Inferior parietal cortex (tissue), 1 donor: ENCODE results near the gene MKNK2.
A peak's percentile ranks its signal among the peaks of the same experiment; 100 is the strongest.

Experiments
- DNase-seq: peaks from one replicate; pipeline ENCODE4 v3.0.0-alpha.2; 2016; ENCODE audit errors: extremely low spot score

Gene MKNK2

GRCh38 chr19:2032296-2032941 lies 18.6 kb downstream of the MKNK2 start:
- DNase-seq: peak; percentile 87

- DNase-seq: no peak
These were observed 23.7 kb downstream of the MKNK2 start for GRCh38 chr19:2027361-2027760.

GRCh38 chr19:2026770-2027169 lies 24.3 kb downstream of the MKNK2 start:
- DNase-seq: no peak

- no peak for DNase-seq
These were observed 28.8 kb downstream of the MKNK2 start for GRCh38 chr19:2022289-2022688.

- DNase-seq: no peak
These were observed 29.4 kb downstream of the MKNK2 start for GRCh38 chr19:2021453-2022140.

- no peak for DNase-seq
These were observed 32.3 kb downstream of the MKNK2 start for GRCh38 chr19:2018752-2019151.

DNA sequence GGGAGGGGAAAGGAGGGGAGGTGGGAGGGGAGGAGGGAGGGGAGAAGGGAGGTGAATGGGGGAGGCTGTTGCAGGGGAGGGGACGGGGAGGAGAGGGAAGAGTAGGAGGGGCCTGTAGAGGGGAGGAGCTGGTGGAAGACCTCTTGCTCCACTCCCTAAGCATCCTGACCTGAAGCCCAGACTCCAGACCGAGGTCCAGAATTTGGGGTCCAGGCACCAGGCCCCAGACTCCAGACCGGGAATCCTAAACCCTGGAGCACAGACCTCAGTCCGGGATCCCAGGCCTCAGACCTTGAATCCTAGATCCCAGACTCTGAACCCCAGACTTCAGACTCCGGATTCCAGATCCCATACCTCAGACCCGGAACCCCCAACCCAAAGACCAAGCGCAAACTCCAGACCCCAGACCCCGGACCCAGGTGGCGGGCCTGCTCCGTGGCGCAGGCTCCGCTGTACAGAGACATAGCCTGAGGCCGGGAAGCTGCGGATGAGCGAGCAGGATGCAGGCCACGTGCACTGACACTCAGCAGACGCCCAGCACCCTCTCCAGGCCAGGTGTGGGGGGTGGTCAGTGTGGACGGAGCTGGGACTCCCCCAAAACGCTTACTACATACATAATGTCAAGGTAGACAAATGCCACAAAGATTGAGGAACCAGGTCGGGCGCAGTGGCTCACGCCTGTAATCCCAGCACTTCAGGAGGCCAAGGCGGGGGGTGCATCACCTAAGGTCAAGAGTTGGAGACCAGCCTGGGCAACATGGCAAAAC lies 34.8 kb downstream of the MKNK2 start:
- peak; percentile 15 for DNase-seq

DNA sequence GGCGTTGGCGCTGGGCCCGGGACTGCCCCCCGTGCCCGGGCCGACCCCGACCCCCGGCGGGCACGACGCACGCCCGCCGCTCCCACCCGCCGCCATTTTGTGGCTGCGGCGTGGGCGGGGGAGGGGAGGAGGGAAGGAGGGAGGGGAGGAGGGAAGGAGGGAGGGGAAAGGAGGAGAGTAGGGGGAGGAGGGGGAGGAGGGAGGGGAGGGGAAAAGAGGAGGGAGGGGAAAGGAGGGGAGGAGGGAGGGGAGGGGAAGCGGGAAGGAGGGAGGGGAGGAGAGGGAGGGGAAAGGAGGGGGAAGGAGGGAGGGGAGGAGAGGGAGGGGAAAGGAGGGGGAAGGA lies 35.5 kb downstream of the MKNK2 start, which contains the start of gene BTBD2:
Gene BTBD2 (minus strand): TSS at position 107 of the 343 bp plus-strand sequence. CDS start 11 bp downstream, at position 96.
- peak; percentile 49 for DNase-seq

GRCh38 chr19:2014731-2015607 lies 36.1 kb downstream of the MKNK2 start:
- DNase-seq: no peak

DNA sequence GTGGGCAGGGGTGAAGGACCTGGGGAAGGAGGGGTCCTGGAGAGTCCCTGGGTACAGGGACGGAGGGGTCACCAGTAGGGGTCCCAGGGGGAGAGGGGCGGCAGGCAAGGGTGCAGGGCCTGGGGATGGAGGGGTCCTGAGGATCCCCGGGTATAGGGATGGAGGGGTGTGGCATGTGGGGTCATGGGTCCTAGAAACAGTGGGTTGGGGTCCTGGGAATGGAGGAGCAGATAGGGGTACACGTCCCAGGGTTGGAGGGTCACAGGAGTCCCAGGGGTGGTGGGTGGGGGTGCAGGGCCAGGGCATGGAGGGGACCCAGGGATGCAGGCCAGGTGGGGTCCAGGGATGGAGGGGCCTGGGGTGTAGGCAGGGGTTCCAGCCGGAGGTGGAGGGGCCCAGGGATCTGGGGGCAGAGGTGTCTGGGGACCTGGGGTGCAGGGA lies 36.9 kb downstream of the MKNK2 start:
- no peak for DNase-seq

DNA sequence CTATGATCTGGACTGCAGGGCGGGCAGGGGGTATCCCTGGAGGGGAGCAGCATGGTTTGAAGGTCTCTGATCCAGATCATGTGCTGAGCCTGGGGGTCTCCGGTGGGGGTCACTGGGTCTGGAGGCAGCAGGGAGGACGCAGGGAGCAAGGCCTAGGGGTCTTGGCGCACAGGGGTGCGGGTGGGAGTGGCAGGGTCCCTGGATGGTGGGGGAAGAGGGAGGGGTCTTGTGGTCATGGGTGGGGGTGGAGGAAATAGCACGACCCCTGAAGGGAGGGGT lies 37.4 kb downstream of the MKNK2 start:
- DNase-seq: no peak

DNA sequence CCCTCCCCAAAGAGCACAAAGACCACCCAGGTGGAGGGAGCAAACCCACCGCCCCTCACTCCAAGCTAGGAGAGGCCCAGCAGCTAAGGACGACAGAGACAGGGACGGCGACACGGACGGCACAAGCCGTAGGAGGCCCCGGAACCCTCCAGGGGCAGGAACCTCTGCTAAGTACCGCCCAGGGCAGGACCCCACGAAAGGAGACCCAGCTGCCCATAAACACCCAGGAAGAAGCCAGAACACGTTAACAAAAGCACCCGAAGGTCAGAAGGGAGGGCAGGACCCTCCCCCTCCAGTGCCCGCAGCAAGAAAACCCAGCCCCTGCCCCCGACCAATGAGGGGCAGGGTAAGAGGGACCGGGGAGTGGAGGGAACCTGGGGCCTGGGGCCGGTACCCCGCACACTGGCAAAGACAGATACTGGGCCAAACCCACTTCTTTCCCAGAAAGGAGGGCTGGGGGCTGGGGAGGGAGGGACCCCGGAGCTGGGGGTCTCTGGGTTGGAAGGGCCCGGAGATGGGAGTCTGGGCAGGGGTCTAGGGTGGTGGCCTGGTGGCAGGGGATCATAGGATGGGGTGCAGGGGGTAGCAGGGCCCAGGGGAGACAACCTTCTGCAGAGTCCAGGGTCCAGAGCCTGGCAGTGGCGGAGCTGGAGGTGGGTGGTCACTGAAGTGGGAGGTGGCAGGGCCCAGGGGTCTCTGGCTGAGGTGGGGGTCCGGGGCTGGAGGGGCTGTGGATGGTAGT lies 37.9 kb downstream of the MKNK2 start:
- DNase-seq: no peak

DNA sequence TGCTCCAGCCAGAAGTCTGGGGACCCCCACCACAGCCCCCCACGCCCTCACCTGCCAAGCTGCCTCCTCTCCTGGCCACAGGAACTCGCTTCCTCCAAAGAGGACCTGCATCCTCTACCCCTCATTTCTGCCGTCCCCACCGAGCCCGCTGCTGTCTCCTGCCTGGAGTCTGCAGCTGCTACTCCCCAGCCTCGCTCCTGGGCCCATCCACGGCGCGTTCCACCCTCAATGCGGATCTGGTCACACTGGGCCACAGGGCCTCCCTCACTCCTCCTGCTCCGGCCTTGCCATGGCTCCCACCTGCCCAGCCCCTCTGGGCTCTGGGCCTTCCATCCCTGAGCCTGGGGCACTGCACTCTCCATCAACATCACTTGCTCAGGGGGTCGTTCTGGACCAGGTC lies 39.9 kb downstream of the MKNK2 start:
- no peak for DNase-seq

DNA sequence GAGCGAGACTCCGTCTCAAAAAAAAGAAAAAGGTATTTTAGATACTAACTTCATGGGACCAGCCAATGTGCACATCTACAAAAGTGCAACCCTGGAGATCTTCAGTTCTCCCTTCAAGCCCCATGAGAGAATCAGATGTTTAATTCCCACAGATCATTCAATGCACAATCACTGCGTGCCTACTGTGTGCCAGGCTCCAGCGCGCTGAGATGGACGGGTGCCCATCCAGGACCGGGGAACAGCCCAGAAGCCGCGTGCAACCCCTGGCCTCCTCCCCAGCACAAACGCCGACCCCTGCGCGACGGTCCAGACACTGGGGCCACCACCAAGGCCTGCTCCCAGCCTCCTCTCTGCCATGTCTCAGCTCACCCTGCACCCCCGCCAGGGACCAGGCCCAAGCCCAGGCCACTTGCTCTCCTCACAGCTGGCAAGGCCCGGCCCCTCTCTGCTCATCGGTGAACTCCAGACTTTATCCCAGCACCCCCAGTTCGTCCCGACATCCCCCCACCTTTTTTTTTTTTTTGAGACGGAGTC lies 40.8 kb downstream of the MKNK2 start:
- DNase-seq: no peak

- no peak for DNase-seq
These were observed 47.2 kb downstream of the MKNK2 start for GRCh38 chr19:2003874-2004273.

DNA sequence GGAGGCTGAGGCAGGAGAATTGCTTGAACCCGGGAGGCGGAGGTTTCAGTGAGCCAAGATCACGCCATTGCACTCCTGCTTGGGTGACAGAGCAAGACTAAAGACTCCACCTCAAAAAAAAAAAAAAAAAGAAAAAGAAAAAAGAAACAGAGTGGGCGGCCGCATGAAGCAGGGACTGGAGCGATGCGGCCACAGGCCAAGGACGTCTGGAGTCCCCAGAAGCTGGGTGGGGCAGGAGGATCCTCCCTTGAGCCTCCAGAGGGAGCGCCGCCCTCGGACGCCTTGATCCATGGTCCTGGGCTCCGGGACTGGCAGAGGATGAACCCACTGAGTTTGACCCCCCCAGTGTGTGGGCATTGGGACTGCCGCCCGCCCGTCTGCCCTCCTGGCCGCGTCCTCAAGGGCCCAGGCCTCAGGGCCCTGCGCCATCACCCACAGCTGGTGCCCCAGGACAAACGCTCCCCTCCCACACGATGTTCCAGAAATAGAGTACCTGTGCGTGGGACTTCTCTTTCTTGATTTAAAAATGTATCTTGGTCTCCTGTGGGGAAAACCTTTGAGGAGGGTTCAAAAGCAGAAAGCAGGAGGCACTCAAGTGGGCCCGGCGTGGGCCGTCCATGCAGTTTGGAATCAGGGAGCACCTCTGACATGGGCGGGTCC lies 51.1 kb downstream of the MKNK2 start:
- no peak for DNase-seq

GRCh38 chr19:1998712-1999708 lies 52.0 kb downstream of the MKNK2 start:
- no peak for DNase-seq

- no peak for DNase-seq
These were observed 53.5 kb downstream of the MKNK2 start for GRCh38 chr19:1997353-1998233.
